ENCODE measurements around the gene C22orf23. TPM values are rescaled to one million over a fixed set of nuclear protein-coding genes. Genes with fewer than 3 reads are reported as not detected.

C22orf23 gene
- total and polyA plus RNA-seq, 9 of the 15 experiments (the other 6 are each of a cell fraction or from before 2014, with no cell fraction given) = 0.25 to 1.0 (median 0.53) TPM

DNA sequence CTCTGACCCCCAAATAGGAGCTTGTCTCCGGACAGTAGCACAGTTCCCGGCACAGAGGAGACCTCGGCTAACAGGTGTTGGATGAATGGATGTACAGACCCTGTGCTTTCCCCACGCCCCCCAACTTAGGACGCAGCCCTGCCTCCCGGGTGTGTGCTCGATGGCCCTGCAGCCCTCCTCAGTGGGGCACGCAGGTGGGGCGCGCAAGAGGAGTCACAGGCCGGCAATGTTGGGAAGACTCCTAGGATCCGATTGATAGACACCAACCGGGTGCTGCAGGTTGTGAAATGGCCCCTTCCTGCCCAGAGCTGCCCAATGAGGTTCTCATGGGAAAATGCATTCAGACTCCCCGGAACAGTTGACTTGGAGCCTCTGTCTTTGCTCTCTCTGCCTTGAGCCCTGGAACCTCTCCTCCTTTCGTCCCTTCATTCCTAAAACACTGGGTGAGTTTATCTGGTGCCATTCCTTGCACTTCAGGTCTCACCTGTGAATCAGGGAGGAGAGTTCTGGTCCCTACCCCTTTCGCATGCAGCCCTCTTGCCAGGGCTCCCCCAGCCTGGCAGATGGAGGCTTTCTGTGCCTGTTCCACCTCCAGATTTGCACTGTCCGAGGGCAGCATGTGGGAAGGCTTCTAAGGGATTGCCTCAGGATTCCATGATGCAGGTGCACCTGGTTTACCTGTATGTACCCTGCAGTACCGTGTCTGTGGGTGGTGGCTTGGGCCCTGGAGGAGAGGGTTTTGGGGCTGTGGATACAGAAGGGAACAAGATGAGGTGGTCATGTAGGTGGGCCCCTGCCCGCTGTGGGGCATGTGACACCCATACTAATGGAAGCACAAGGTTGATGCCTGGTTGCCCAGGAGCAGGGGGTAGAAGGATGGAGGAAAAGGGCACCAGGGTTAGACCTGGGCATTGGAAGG, 46.1 kb downstream of the C22orf23 start:
- Histone ChIP-seq H3K9me3 (replicated peaks; ENCODE audit: control insufficient read depth, insufficient read depth, low read depth, low read length) (no peaks in the 10 kb centered on the region), H3K4me1 (replicated peaks in 1 of 2; ENCODE audit: control insufficient read depth in 2 of 2, insufficient read depth in 2 of 2, low read length in 2 of 2) (peaks cover 20 to 33% of the 10 kb centered on the region in 2 experiments; a peak in 4 of 5 replicates), H4K20me1 (replicated peaks; ENCODE audit: control insufficient read depth, insufficient read depth, low read length) (no peaks in the 10 kb centered on the region), H3K36me3 (ENCODE audit: control insufficient read depth, insufficient read depth, low read length) (no peaks in the 10 kb centered on the region; the same call in 2 of the 3 replicates), H3K4me2 (ENCODE audit: insufficient read depth, low read length) (peak overlapping the region; percentile 65), H3K4me3 (peak overlapping the region; percentile 59), H3K27ac (ENCODE audit: extremely low read depth, low read depth, low read length) (peak overlapping the region; percentile 77; the same call in 1 of the 3 replicates), H3K27me3 (ENCODE audit: control insufficient read depth in 2 of 2, insufficient read depth in 2 of 2, low read length in 2 of 2) (no peaks in the 10 kb centered on the region), H3K9ac (ENCODE audit: insufficient read depth in 1 of 2, low read depth in 2 of 2, low read length in 2 of 2) (peak overlapping the region; percentile 66 to 94; a peak in 3 of 4 replicates), H3K79me2 (ENCODE audit: control insufficient read depth, insufficient read depth, low read length) (peaks cover 8% of the 10 kb centered on the region; the same call in 2 of the 3 replicates), H2AFZ (ENCODE audit: low read depth, low read length) (no peak overlapping the region), H3K9me1 (ENCODE audit: control insufficient read depth, insufficient read depth, low read length) (no peaks in the 10 kb centered on the region)
- in situ Hi-C loops (cut with MboI) (no loop called here), intact Hi-C loops (cut with micrococcal nuclease) (no loop called here)
- DNase-seq (ENCODE audit: extremely low read depth in 1 of 4, low spot score in 3 of 4) (no peak), ATAC-seq (no peak), FAIRE-seq (no peak)
- 62% methylated on average over 8 of the region's 19 CpGs for WGBS (ENCODE audit: insufficient coverage, low coverage, missing lambda C conversion rate)
- CTCF ChIA-PET (ENCODE audit: low intra/inter-chr PET ratio) = no interaction called here
- peak; percentile 57 for TF ChIP-seq RBFOX2 (IDR thresholded peaks at IDR 0.05; ENCODE audit: low read depth, low read length)
- TF ChIP-seq RBM39 (optimal IDR thresholded peaks at IDR 0.05; ENCODE audit: low read depth, low read length) = no peak
- no peak for TF ChIP-seq ARID1B (IDR thresholded peaks at IDR 0.05)
- TF ChIP-seq GATA2 (CRISPR knock-in tag; IDR thresholded peaks at IDR 0.05) = no peak
- TF ChIP-seq ZNF184 (CRISPR knock-in tag; IDR thresholded peaks at IDR 0.05) = no peak
- no peak for TF ChIP-seq CBX3 (IDR thresholded peaks at IDR 0.05; ENCODE audit: borderline replicate concordance in 1 of 2, low read length in 2 of 2)
- no peak for TF ChIP-seq HDGF (IDR thresholded peaks at IDR 0.05)
- TSS peak; percentile 51 for BruUV-seq (replicated peaks)
- POLR2A ChIA-PET = interaction anchor here (0.6 kb wide), 2 partner anchors 11 to 114 kb away, joined by 4 read pairs; no protein-coding TSS in a partner anchor

Data from K562 (cell line).